Measurements from ENCODE around the gene ERGIC3. TPM values are rescaled to one million over a fixed set of nuclear protein-coding genes. Genes with fewer than 3 reads are reported as not detected.

The ERGIC3 gene
- total and polyA plus RNA-seq, 8 donors = 197 to 390 (median 365) TPM

GRCh38 chr20:35564905-35565304 is 23.0 kb downstream of the ERGIC3 start:
- no peaks in the 10 kb centered on the region for H3K4me1 ChIP-seq
- intact Hi-C loops (cut with DNase I) = no loop called here
- DNase-seq (peak in 1 of 4 donors; percentile 34), ATAC-seq (no peak)
- H3K4me3 ChIP-seq = no peak overlapping the region
- H3K36me3 ChIP-seq = no peaks in the 10 kb centered on the region
- no peak for TF ChIP-seq CTCF (IDR thresholded peaks at IDR 0.05)
- H3K27me3 ChIP-seq = no peaks in the 10 kb centered on the region
- H3K9me3 ChIP-seq = no peaks in the 10 kb centered on the region
- no peak overlapping the region for H3K27ac ChIP-seq

- Histone ChIP-seq H3K27ac (no peak overlapping the region), H3K9me3 (peaks cover 0 to 13% of the 10 kb centered on the region in 2 donors), H3K4me3 (no peak overlapping the region), H3K4me1 (no peaks in the 10 kb centered on the region), H3K27me3 (no peaks in the 10 kb centered on the region), H3K36me3 (no peaks in the 10 kb centered on the region)
- intact Hi-C loops (cut with DNase I) = no loop called here
- ATAC-seq = peak; percentile 27
- no peak for TF ChIP-seq CTCF (IDR thresholded peaks at IDR 0.05)
- peak in 2 of 4 donors; percentile 3 to 8 for DNase-seq
These were observed 26.8 kb downstream of the ERGIC3 start for GRCh38 chr20:35568645-35569044.

- Histone ChIP-seq H3K27me3 (no peaks in the 10 kb centered on the region), H3K27ac (no peak overlapping the region), H3K9me3 (peaks cover 0 to 13% of the 10 kb centered on the region in 2 donors), H3K36me3 (no peaks in the 10 kb centered on the region), H3K4me3 (no peak overlapping the region), H3K4me1 (no peaks in the 10 kb centered on the region)
- intact Hi-C loops (cut with DNase I) = no loop called here
- ATAC-seq = no peak
- TF ChIP-seq CTCF (IDR thresholded peaks at IDR 0.05) = no peak
- DNase-seq = no peak
These were observed 29.7 kb downstream of the ERGIC3 start for GRCh38 chr20:35571555-35571954.

- Histone ChIP-seq H3K4me3 (no peak overlapping the region), H3K27me3 (no peaks in the 10 kb centered on the region), H3K4me1 (no peaks in the 10 kb centered on the region), H3K27ac (no peak overlapping the region), H3K9me3 (peaks cover 0 to 13% of the 10 kb centered on the region in 2 donors), H3K36me3 (no peaks in the 10 kb centered on the region)
- DNase-seq (no peak), ATAC-seq (no peak)
- intact Hi-C loops (cut with DNase I) = no loop called here
- TF ChIP-seq CTCF (IDR thresholded peaks at IDR 0.05) = no peak
These were observed 31.0 kb downstream of the ERGIC3 start for GRCh38 chr20:35572838-35573237.

- ATAC-seq (no peak), DNase-seq (peak in 1 of 4 donors; percentile 70)
- no peak for TF ChIP-seq CTCF (IDR thresholded peaks at IDR 0.05)
- no peaks in the 10 kb centered on the region for H3K4me1 ChIP-seq
- H3K4me3 ChIP-seq = no peak overlapping the region
- no peaks in the 10 kb centered on the region for H3K36me3 ChIP-seq
- intact Hi-C loops (cut with DNase I) = no loop called here
- H3K27me3 ChIP-seq = no peaks in the 10 kb centered on the region
- peaks cover 0 to 13% of the 10 kb centered on the region in 2 donors for H3K9me3 ChIP-seq
- H3K27ac ChIP-seq = no peak overlapping the region
These were observed 34.1 kb downstream of the ERGIC3 start for GRCh38 chr20:35575958-35576357.

All from left lung (tissue), 10 donors.